Mesothelial cell of epicardium (in vitro differentiated cells): ENCODE results near the gene JADE3. TPM values are rescaled to one million over a fixed set of nuclear protein-coding genes. Genes with fewer than 3 reads are reported as not detected.

Experiments used
- DNase-seq, 2 experiments: peaks; one replicate each; pipeline ENCODE4 v3.0.0; 2021; ENCODE audit warnings: low spot score in 2 of 2; ENCODE audit not compliant: unreplicated experiment in 2 of 2
- H3K27ac Mint-ChIP-seq: 2 replicates; pipeline ENCODE4 v1.8.0; 2021; ENCODE audit warnings: mixed read lengths
- H3K27me3 Mint-ChIP-seq: 2 replicates; pipeline ENCODE4 v1.8.0; 2021; ENCODE audit warnings: low read depth, mixed read lengths
- H3K36me3 Mint-ChIP-seq: 2 replicates; pipeline ENCODE4 v1.8.0; 2021; ENCODE audit warnings: mixed read lengths
- H3K4me1 Mint-ChIP-seq: 2 replicates; pipeline ENCODE4 v1.8.0; 2021; ENCODE audit warnings: mixed read lengths
- H3K4me3 Mint-ChIP-seq: 2 replicates; pipeline ENCODE4 v1.8.0; 2021; ENCODE audit warnings: mild to moderate bottlenecking, moderate library complexity, mixed read lengths
- H3K9me3 Mint-ChIP-seq: 2 replicates; pipeline ENCODE4 v1.8.0; 2021; ENCODE audit warnings: mixed read lengths
- CTCF ChIP-seq: fragments of 200-600 bp; sonication (generic); IDR thresholded peaks from one replicate; pipeline ENCODE4 v1.5.0; 2021; ENCODE audit warnings: antibody characterized with exemption; ENCODE audit not compliant: unreplicated experiment
- total RNA-seq: library from RNA; stranded (reverse); gene quantifications from 3 replicates; pipeline ENCODE4 v1.2.1, GENCODE V29; 2021

Gene JADE3
- total RNA-seq, 1 donor from 2014 or later: 16.4 TPM

- TF ChIP-seq CTCF: no peak
- Mint-ChIP-seq H3K36me3 (peaks cover 7% of the 10 kb centered on the region), H3K4me1 (no peaks in the 10 kb centered on the region), H3K27ac (no peak overlapping the region), H3K9me3 (peaks cover 23% of the 10 kb centered on the region), H3K4me3 (no peak overlapping the region), H3K27me3 (no peaks in the 10 kb centered on the region)
- DNase-seq: no peak
These were observed 186.3 kb downstream of the JADE3 start for GRCh38 chrX:47098338-47099094.

DNA sequence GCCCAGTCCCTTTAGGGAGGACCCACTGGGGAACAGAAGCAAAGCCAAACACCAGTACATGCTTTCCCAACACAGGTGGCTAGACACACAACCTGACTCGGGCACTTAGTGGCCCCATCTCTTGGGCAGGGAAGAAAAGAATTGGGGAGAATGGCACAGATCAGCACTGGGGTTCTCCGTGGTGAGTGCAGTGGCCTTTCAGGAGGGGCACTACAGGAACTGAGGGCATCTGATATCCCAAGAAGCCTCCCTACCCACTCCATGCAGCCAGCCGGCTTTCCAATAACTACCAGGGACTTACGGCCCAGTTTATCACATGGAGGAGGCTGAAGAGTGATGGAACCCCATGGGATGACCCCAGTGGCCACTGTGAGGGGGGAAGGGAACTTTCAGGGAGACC is 189.0 kb downstream of the JADE3 start:
- no peak for DNase-seq
- Mint-ChIP-seq H3K4me3 (no peak overlapping the region), H3K4me1 (no peaks in the 10 kb centered on the region), H3K9me3 (peaks cover 22% of the 10 kb centered on the region), H3K36me3 (peaks cover 10% of the 10 kb centered on the region), H3K27ac (no peak overlapping the region), H3K27me3 (no peaks in the 10 kb centered on the region)
- TF ChIP-seq CTCF: no peak

Other genes with a start within 250 kb of the JADE3 start
- 13.6 to 14.3 TPM (median 14.1 TPM) in 3 replicates for gene SLC9A7, start 153.3 kb upstream of the JADE3 start, total RNA-seq
- 8.1 to 8.9 TPM (median 8.7 TPM) in 3 replicates for gene RP2, start 75.4 kb upstream of the JADE3 start, total RNA-seq
- 0.61 to 1.2 TPM (median 1.2 TPM) in 3 replicates for gene RGN, start 166.0 kb downstream of the JADE3 start, total RNA-seq
- 82.9 to 85.7 TPM (median 83.9 TPM) in 3 replicates for gene NDUFB11, start 232.3 kb downstream of the JADE3 start, total RNA-seq
- gene RBM10, start 232.8 kb downstream of the JADE3 start, total RNA-seq: 56.7 to 61.4 TPM (median 58.7 TPM) in 3 replicates